IMR-90 (cell line): ENCODE results near the gene TPP1. TPM values are rescaled to one million over a fixed set of nuclear protein-coding genes. Genes with fewer than 3 reads are reported as not detected.
A peak's percentile ranks its signal among the peaks of the same experiment; 100 is the strongest.

Experiments used
- ATAC-seq: fragments of 200-7000 bp; cut with Tn5 transposase; 2 replicates; pipeline ENCODE4 v1.9.1; 2020; ENCODE audit warnings: low read depth, mild to moderate bottlenecking, moderate library complexity
- BruUV-seq: library from RNA; stranded (reverse); fragments of 400-500 nt; replicated peaks from 2 replicates; lab custom pipeline; 2021; lab: Mats Ljungman, UMichigan
- CTCF ChIA-PET: fragments of 300-600 bp; formaldehyde crosslinking; extraction: SDS; loops from one replicate; lab custom pipeline; 2021; ENCODE audit warnings: antibody characterized with exemption; lab: Yijun Ruan, JAX
- POLR2A ChIA-PET: fragments of 300-600 bp; sonication (Branson Sonifier 250); formaldehyde crosslinking; loops from one replicate; lab custom pipeline; 2022; ENCODE audit warnings: antibody characterized with exemption; ENCODE audit not compliant: unreplicated experiment; lab: Charles Lee
- DNase-seq: peaks from one replicate; pipeline ENCODE4 v3.0.0; 2013
- H2AFZ ChIP-seq: replicated peaks from 2 replicates; pipeline ENCODE3; 2013; ENCODE audit warnings: low read length, mild to moderate bottlenecking; ENCODE audit not compliant: poor library complexity
- H2AK5ac ChIP-seq: 2 replicates; pipeline ENCODE4 v1.6.1; 2013; ENCODE audit warnings: low read depth, low read length, inconsistent platforms
- H2AK9ac ChIP-seq: replicated peaks from 2 replicates; pipeline ENCODE3; 2013; ENCODE audit warnings: mild to moderate bottlenecking, low read depth, low read length, moderate library complexity; ENCODE audit not compliant: poor library complexity
- H2BK120ac ChIP-seq: 2 replicates; pipeline ENCODE4 v1.6.1; 2013; ENCODE audit warnings: low read depth, low read length, inconsistent platforms
- H2BK15ac ChIP-seq: 3 replicates; pipeline ENCODE4 v1.6.1; 2013; ENCODE audit warnings: low read depth, low read length, inconsistent platforms
- H2BK20ac ChIP-seq: 2 replicates; pipeline ENCODE4 v1.6.1; 2013; ENCODE audit warnings: low read depth, mild to moderate bottlenecking, inconsistent platforms, low read length, moderate library complexity
- H2BK5ac ChIP-seq: 2 replicates; pipeline ENCODE4 v1.6.1; 2013; ENCODE audit warnings: mild to moderate bottlenecking, low read depth, low read length, inconsistent platforms; ENCODE audit not compliant: poor library complexity, severe bottlenecking
- H3K14ac ChIP-seq: replicated peaks from 2 replicates; pipeline ENCODE4 v1.6.1; 2013; ENCODE audit warnings: low read depth, low read length, inconsistent platforms
- H3K18ac ChIP-seq: 2 replicates; pipeline ENCODE4 v1.6.1; 2013; ENCODE audit warnings: low read depth, low read length, control low read depth
- H3K23ac ChIP-seq: 2 replicates; pipeline ENCODE4 v1.6.1; 2013; ENCODE audit warnings: low read depth, low read length, inconsistent platforms
- H3K27ac ChIP-seq: 2 replicates; pipeline ENCODE4 v1.5.1; 2013; ENCODE audit warnings: mild to moderate bottlenecking, control low read depth, low read length; ENCODE audit not compliant: insufficient read depth
- H3K27me3 ChIP-seq: 2 replicates; pipeline ENCODE4 v1.6.1; 2013; ENCODE audit warnings: low read length; ENCODE audit not compliant: control insufficient read depth, insufficient read depth
- H3K36me3 ChIP-seq: 2 replicates; pipeline ENCODE4 v1.6.1; 2013; ENCODE audit warnings: low read length, mixed read lengths; ENCODE audit not compliant: control insufficient read depth, insufficient read depth
- H3K4ac ChIP-seq: 2 replicates; pipeline ENCODE4 v1.6.1; 2013; ENCODE audit warnings: low read depth, low read length, inconsistent platforms
- H3K4me1 ChIP-seq: 2 replicates; pipeline ENCODE4 v1.6.1; 2013; ENCODE audit warnings: low read length, mixed read lengths; ENCODE audit not compliant: control insufficient read depth, insufficient read depth
- H3K4me2 ChIP-seq: 2 replicates; pipeline ENCODE4 v1.6.1; 2013; ENCODE audit warnings: low read depth, mild to moderate bottlenecking, control low read depth, low read length, moderate library complexity
- H3K4me3 ChIP-seq: 2 replicates; pipeline ENCODE4 v1.5.1; 2013; ENCODE audit warnings: low read depth, mild to moderate bottlenecking, control low read depth, low read length, moderate library complexity; ENCODE audit not compliant: insufficient read depth
- H3K56ac ChIP-seq: 2 replicates; pipeline ENCODE4 v1.6.1; 2013; ENCODE audit warnings: low read length, inconsistent platforms; ENCODE audit not compliant: insufficient read depth; ENCODE audit errors: extremely low read depth
- H3K79me1 ChIP-seq, 2 experiments: 2 replicates each; pipeline ENCODE4 v1.6.1; 2013; ENCODE audit warnings: low read length in 2 of 2, inconsistent platforms in 1 of 2, low read depth in 1 of 2
- H3K9ac ChIP-seq: 2 replicates; pipeline ENCODE4 v1.6.1; 2013; ENCODE audit warnings: low read depth, low read length, control low read depth
- H3K9me1 ChIP-seq: 2 replicates; pipeline ENCODE4 v1.6.1; 2013; ENCODE audit warnings: low read length, inconsistent platforms; ENCODE audit not compliant: insufficient read depth
- H3K9me3 ChIP-seq: 2 replicates; pipeline ENCODE4 v1.6.1; 2013; ENCODE audit warnings: low read length; ENCODE audit not compliant: control insufficient read depth, insufficient read depth
- H4K20me1 ChIP-seq: 2 replicates; pipeline ENCODE4 v1.6.1; 2013; ENCODE audit warnings: low read length, inconsistent platforms; ENCODE audit not compliant: insufficient read depth
- H4K5ac ChIP-seq: 2 replicates; pipeline ENCODE4 v1.6.1; 2013; ENCODE audit warnings: mild to moderate bottlenecking, low read depth, low read length, control low read depth
- H4K8ac ChIP-seq, 2 experiments: 2 replicates each; pipeline ENCODE4 v1.6.1; 2013; ENCODE audit warnings: low read depth in 2 of 2, low read length in 2 of 2, control low read depth in 1 of 2, inconsistent platforms in 1 of 2
- H4K91ac ChIP-seq: 2 replicates; pipeline ENCODE4 v1.6.1; 2013; ENCODE audit warnings: low read depth, low read length, inconsistent platforms; ENCODE audit not compliant: insufficient read depth
- BHLHE40 ChIP-seq: fragments of 150-350 bp; IDR thresholded peaks from 2 replicates; pipeline ENCODE4 v1.6.1; 2016; ENCODE audit warnings: mild to moderate bottlenecking, low read depth, low read length
- CEBPB ChIP-seq: IDR thresholded peaks from 2 replicates; pipeline ENCODE4 v1.6.1; 2012; ENCODE audit warnings: low read depth, low read length, improper control_type of control experiment
- CTCF ChIP-seq: conservative IDR thresholded peaks from 2 replicates; pipeline ENCODE4 v1.5.1; 2012; ENCODE audit warnings: mild to moderate bottlenecking, low read depth, low read length, improper control_type of control experiment
- FOS ChIP-seq: fragments of 150-350 bp; IDR thresholded peaks from 2 replicates; pipeline ENCODE4 v1.6.1; 2016; ENCODE audit warnings: low read depth, low read length
- MAFK ChIP-seq: IDR thresholded peaks from 2 replicates; pipeline ENCODE4 v1.6.1; 2012; ENCODE audit warnings: low read depth, low read length, improper control_type of control experiment
- MXI1 ChIP-seq: IDR thresholded peaks from 2 replicates; pipeline ENCODE4 v1.6.1; 2012; ENCODE audit warnings: low read depth, mild to moderate bottlenecking, low read length, moderate library complexity, borderline replicate concordance
- NFE2L2 ChIP-seq: fragments of 150-350 bp; IDR thresholded peaks from 2 replicates; pipeline ENCODE4 v1.6.1; 2016; ENCODE audit warnings: low read depth, mild to moderate bottlenecking, low read length
- POLR2A ChIP-seq: IDR thresholded peaks from 2 replicates; pipeline ENCODE4 v1.6.1; 2012; ENCODE audit warnings: mild to moderate bottlenecking, low read depth, low read length
- RAD21 ChIP-seq: IDR thresholded peaks from 2 replicates; pipeline ENCODE4 v1.6.1; 2012; ENCODE audit warnings: low read length, improper control_type of control experiment
- RCOR1 ChIP-seq: IDR thresholded peaks from 2 replicates; pipeline ENCODE4 v1.6.1; 2012; ENCODE audit warnings: mild to moderate bottlenecking, low read length, improper control_type of control experiment; ENCODE audit not compliant: insufficient replicate concordance
- SMC3 ChIP-seq: fragments of 150-350 bp; IDR thresholded peaks from 2 replicates; pipeline ENCODE4 v1.6.1; 2016; ENCODE audit warnings: low read depth, mild to moderate bottlenecking, antibody characterized with exemption, low read length, moderate library complexity
- WGBS, 2 experiments: methylation state at CpG; one replicate each; pipeline versions ENCODE4 v1.1.5 to v1.1.7; 2013; ENCODE audit warnings: missing lambda C conversion rate in 2 of 2; ENCODE audit not compliant: insufficient read length in 1 of 2; ENCODE audit errors: extremely low coverage in 2 of 2; 5-methylcytosine and 5-hydroxymethylcytosine counted together
- dilution Hi-C: fragments of 300-500 bp; cut with HindIII; formaldehyde crosslinking; loops from one replicate; pipeline ENCODE4 v1.14.3; 2018; ENCODE audit warnings: low sequenced_read_pairs; ENCODE audit not compliant: unreplicated experiment
- in situ Hi-C: fragments of 300-500 bp; cut with MboI; formaldehyde crosslinking; loops from 3 replicates; pipeline ENCODE4 v1.14.3; 2019; ENCODE audit warnings: low sequenced_read_pairs, inconsistent platforms, mixed read lengths
- intact Hi-C: fragments of 100-400 bp; cut with micrococcal nuclease; formaldehyde crosslinking; loops from 2 replicates; pipeline ENCODE4 v1.10.0; 2022
- polyA plus RNA-seq, 3 experiments: library from polyadenylated mRNA; depleted of rRNA; stranded (reverse); fragments of >200 nt; gene quantifications; 2 replicates each; pipeline ENCODE4 v1.2.3, GENCODE V29; 2012; ENCODE audit warnings: low replicate concordance in 1 of 3
- total RNA-seq: library from RNA; depleted of rRNA; stranded (reverse); fragments of >200 nt; gene quantifications from 2 replicates; pipeline ENCODE4 v1.2.3, GENCODE V29; 2012
- TF ChIP-seq, protein P1 (sequence below): fragments of 150-350 bp; IDR thresholded peaks from 2 replicates; pipeline ENCODE4 v1.6.1; 2016; ENCODE audit warnings: low read depth, mild to moderate bottlenecking, low read length, moderate library complexity, borderline replicate concordance

TPP1 gene
- total and polyA plus RNA-seq, 2 of the 4 experiments (the other 2 are of a cell fraction) = 33.5 to 108 TPM

GRCh38 chr11:6616596-6617250 lies 2.5 kb downstream of the TPP1 start (continued):
- TF ChIP-seq MXI1 = no peak

- Histone ChIP-seq H3K4me3 (no peak overlapping the region), H3K18ac (no peak overlapping the region), H3K36me3 (peaks cover 29% of the 10 kb centered on the region), H3K56ac (no peak overlapping the region), H3K4me2 (no peak overlapping the region), H2BK15ac (no peak overlapping the region), H4K91ac (no peak overlapping the region; the same call in 1 of the 2 replicates), H3K9ac (no peak overlapping the region), H4K20me1 (peaks cover 12% of the 10 kb centered on the region), H2AFZ (no peak overlapping the region), H2BK5ac (no peak overlapping the region), H3K4ac (peak overlapping the region; percentile 38; the same call in 1 of the 2 replicates), H3K9me3 (no peaks in the 10 kb centered on the region), H2AK9ac (no peak overlapping the region), H3K79me1 (peaks cover 12 to 64% of the 10 kb centered on the region in 2 experiments), H4K8ac (0 out of 4 replicates have a peak overlapping the region, but pooled peaks of 1 of the 2 experiments have one; percentile 19), H2BK120ac (no peak overlapping the region), H3K27me3 (no peaks in the 10 kb centered on the region), H2AK5ac (peak overlapping the region; percentile 30; the same call in 1 of the 2 replicates), H2BK20ac (no peak overlapping the region), H3K4me1 (peaks cover 14% of the 10 kb centered on the region), H4K5ac (no peak overlapping the region), H3K14ac (no peak overlapping the region), H3K23ac (no peak overlapping the region), H3K9me1 (peaks cover 19% of the 10 kb centered on the region), H3K27ac (no peak overlapping the region)
- WGBS, 2 experiments = 96% methylated on average over 7 of the region's 9 CpGs; no CpG with 5 or more reads in 1 of the 2 experiments
- no TSS peak for BruUV-seq
- dilution Hi-C loops = no loop called here
- in situ Hi-C loops = loop anchor here (5.0 kb wide), 1 partner anchor 66 kb away; the partner anchor contains the start of gene MRPL17
- DNase-seq (peak; percentile 63), ATAC-seq (no peak)
- CTCF ChIA-PET = interaction anchor here (0.8 kb wide), 1 partner anchor 12 kb away, joined by 3 read pairs; no protein-coding TSS in a partner anchor
- POLR2A ChIA-PET = no interaction called here
- intact Hi-C loops = loop anchor here (5.0 kb wide), 1 partner anchor 141 kb away; no protein-coding TSS in a partner anchor
- TF ChIP-seq CTCF (no peak), MAFK (no peak), CEBPB (no peak), POLR2A (no peak), NFE2L2 (no peak), FOS (no peak), MXI1 (no peak), SMC3 (no peak), RAD21 (no peak), BHLHE40 (no peak), RCOR1 (no peak)
- TF ChIP-seq, protein P1, sequence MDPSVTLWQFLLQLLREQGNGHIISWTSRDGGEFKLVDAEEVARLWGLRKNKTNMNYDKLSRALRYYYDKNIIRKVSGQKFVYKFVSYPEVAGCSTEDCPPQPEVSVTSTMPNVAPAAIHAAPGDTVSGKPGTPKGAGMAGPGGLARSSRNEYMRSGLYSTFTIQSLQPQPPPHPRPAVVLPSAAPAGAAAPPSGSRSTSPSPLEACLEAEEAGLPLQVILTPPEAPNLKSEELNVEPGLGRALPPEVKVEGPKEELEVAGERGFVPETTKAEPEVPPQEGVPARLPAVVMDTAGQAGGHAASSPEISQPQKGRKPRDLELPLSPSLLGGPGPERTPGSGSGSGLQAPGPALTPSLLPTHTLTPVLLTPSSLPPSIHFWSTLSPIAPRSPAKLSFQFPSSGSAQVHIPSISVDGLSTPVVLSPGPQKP = no peak
These were observed 3.2 kb downstream of the TPP1 start for GRCh38 chr11:6615882-6616585.
